HepG2 (cell line): ENCODE data around the gene GCLC. TPM values are rescaled to one million over a fixed set of nuclear protein-coding genes. Genes with fewer than 3 reads are reported as not detected.
A peak's percentile ranks its signal among the peaks of the same experiment; 100 is the strongest.

ENCODE experiments used
- GMEB2 ChIP-seq: IDR thresholded peaks from 2 replicates; pipeline ENCODE4 v1.6.1; 2016; ENCODE audit warnings: missing biosample characterization, missing genetic modification reagents, low read depth
- HMGXB4 ChIP-seq, 2 experiments: sonication (generic) in 1 of 2; formaldehyde crosslinking in 1 of 2; IDR thresholded peaks; 2 replicates each; pipeline versions ENCODE4 v1.4.0 to v1.6.1; 2018 to 2020; ENCODE audit warnings: missing genetic modification reagents in 2 of 2, borderline replicate concordance in 1 of 2, low read depth in 1 of 2, mild to moderate bottlenecking in 1 of 2, missing biosample characterization in 1 of 2
- KIAA2018 ChIP-seq: sonication (generic); formaldehyde crosslinking; IDR thresholded peaks from 2 replicates; pipeline ENCODE4 v1.5.0; 2020; ENCODE audit warnings: mild to moderate bottlenecking, missing genetic modification reagents, borderline replicate concordance
- NPAS2 ChIP-seq: sonication (generic); formaldehyde crosslinking; IDR thresholded peaks from 2 replicates; pipeline ENCODE4 v1.8.0; 2022; ENCODE audit warnings: mild to moderate bottlenecking, missing genetic modification reagents, borderline replicate concordance
- RNF2 ChIP-seq: fragments of 450-650 bp; conservative IDR thresholded peaks from 2 replicates; pipeline ENCODE4 v1.6.1; 2016; ENCODE audit warnings: low read depth
- SCMH1 ChIP-seq: sonication (generic); formaldehyde crosslinking; IDR thresholded peaks from 2 replicates; pipeline ENCODE4 v1.9.0; 2021; ENCODE audit warnings: missing genetic modification reagents, mild to moderate bottlenecking, borderline replicate concordance
- TFE3 ChIP-seq: IDR thresholded peaks from 2 replicates; pipeline ENCODE4 v1.6.1; 2016
- THYN1 ChIP-seq: sonication (generic); formaldehyde crosslinking; IDR thresholded peaks from 2 replicates; pipeline ENCODE4 v1.8.1; 2023; ENCODE audit warnings: low read depth, mild to moderate bottlenecking, moderate library complexity, missing genetic modification reagents, borderline replicate concordance
- ZMAT5 ChIP-seq: sonication (generic); formaldehyde crosslinking; IDR thresholded peaks from 2 replicates; pipeline ENCODE4 v1.5.0; 2020; ENCODE audit warnings: mild to moderate bottlenecking, low read depth, missing genetic modification reagents, borderline replicate concordance
- ZNF121 ChIP-seq: sonication (generic); formaldehyde crosslinking; IDR thresholded peaks from 2 replicates; pipeline ENCODE4 v1.5.0; 2020; ENCODE audit warnings: mild to moderate bottlenecking, missing genetic modification reagents
- ZNF207 ChIP-seq: fragments of 450-650 bp; IDR thresholded peaks from 2 replicates; pipeline ENCODE4 v1.6.1; 2016; ENCODE audit warnings: antibody characterized with exemption, borderline replicate concordance
- polyA plus RNA-seq, 8 experiments: library from polyadenylated mRNA; depleted of rRNA in 3 of 8; stranded (reverse) in 7 of 8; unstranded in 1 of 8; fragments of >200 nt; fragmentation: Illumina TruSeq in 4 of 8; extraction: Trizol in 4 of 8; gene quantifications; 2 replicates each; pipeline versions ENCODE4 v1.2.1 to v1.2.3, GENCODE V29; 2011 to 2016; ENCODE audit warnings: low read depth in 4 of 8, missing spikeins in 1 of 8, mixed read lengths in 1 of 8; ENCODE audit not compliant: insufficient read depth in 1 of 8
- total RNA-seq, 5 experiments: library from RNA; depleted of rRNA; stranded (reverse); fragments of >200 nt; fragmentation: Illumina TruSeq; extraction: Trizol; gene quantifications; 2 replicates each; pipeline ENCODE4 v1.2.3, GENCODE V29; 2016; ENCODE audit warnings: low read depth in 1 of 5

The GCLC gene
- total and polyA plus RNA-seq, 2 of the 13 experiments (the other 11 are each of a cell fraction or from before 2014, with no cell fraction given), result 35.3 to 84.6 TPM

- TF ChIP-seq KIAA2018 (CRISPR knock-in tag) (no peak), ZNF121 (CRISPR knock-in tag) (no peak), ZNF207 (no peak), RNF2 (peak; percentile 81), GMEB2 (CRISPR knock-in tag) (0 out of 2 replicates have a peak, but pooled peaks have one; percentile 13), TFE3 (CRISPR knock-in tag) (peak; percentile 40; the same call in 1 of the 2 replicates), NPAS2 (CRISPR knock-in tag) (0 out of 2 replicates have a peak, but pooled peaks have one; percentile 35), THYN1 (CRISPR knock-in tag) (0 out of 2 replicates have a peak, but pooled peaks have one; percentile 27), HMGXB4 (CRISPR knock-in tag; IDR thresholded peaks at IDR 0.05; ENCODE audit: borderline replicate concordance in 1 of 2, low read depth in 1 of 2) (peak; percentile 35 to 63; a peak in 2 of 4 replicates), SCMH1 (CRISPR knock-in tag) (no peak), ZMAT5 (CRISPR knock-in tag) (no peak)
These were observed 51.9 kb downstream of the GCLC start (continued) for GRCh38 chr6:53492860-53493634.
